HG02870 (cell line): ENCODE measurements around the gene PPP2R2D.

Experiments used
- ATAC-seq: cut with Tn5 transposase; IDR thresholded peaks from one replicate; pipeline ENCODE4 v1.9.1; 2021; ENCODE audit warnings: mild to moderate bottlenecking, moderate library complexity; ENCODE audit not compliant: unreplicated experiment

The PPP2R2D gene

DNA sequence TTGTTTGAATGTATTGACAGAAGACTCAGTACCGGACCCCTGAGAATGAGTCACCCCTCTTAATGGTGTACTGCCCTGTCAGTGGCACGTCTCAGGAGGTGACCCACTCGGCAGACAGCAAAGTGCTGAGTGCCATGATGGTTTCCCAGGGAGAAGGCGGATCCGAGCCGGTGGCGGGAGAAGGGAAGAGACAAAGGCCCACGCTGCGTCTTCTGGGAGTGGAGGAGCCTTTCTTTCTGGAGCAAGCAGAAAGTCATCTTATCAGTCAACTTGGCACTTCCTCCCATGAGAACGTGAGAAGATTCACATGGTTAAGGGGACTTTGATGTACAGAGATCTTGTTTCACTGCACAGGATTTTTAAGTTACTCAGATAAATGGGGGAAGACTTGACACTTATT is 14.6 kb upstream of the PPP2R2D start:
- no peak for ATAC-seq

- no peak for ATAC-seq
Measured at GRCh38 chr10:131888186-131888604, 12.6 kb upstream of the PPP2R2D start.

- no peak for ATAC-seq
Measured at GRCh38 chr10:131889755-131890154, 11.1 kb upstream of the PPP2R2D start.

DNA sequence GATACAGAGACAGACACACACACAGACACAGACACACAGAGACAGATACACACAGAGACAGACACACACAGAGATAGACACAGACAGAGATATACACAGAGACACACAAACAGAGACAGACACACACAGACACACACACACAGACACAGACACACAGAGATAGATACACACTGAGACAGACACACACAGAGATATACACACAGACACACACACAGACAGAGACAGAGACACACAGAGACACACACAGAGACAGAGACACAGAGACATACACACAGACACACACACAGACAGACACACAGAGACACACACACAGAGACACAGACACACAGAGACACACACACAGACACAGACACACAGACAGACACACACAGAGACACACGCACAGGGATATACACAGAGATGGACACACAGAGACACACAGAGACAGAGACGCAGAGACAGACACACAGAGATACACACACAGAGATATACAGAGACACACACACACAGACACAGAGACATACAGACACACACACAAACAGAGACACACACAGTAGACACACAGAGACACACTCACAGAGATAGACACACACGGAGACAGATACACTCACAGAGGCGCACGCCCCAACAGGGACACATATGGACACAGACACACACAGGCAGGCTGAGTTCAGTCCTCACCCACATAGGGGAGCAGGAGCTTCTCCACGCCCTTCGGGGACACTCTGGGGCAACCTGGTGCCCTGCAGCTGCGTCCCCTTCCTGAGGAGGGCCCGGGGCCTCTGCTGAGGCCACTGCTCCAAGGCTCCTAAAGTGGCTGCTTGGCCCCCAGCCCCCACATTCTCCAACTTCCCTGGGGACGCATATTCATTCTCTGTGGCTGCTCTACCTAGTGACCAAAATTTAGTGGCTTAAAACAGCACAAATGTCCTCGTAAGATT is 10.3 kb upstream of the PPP2R2D start:
- ATAC-seq, result no peak

DNA sequence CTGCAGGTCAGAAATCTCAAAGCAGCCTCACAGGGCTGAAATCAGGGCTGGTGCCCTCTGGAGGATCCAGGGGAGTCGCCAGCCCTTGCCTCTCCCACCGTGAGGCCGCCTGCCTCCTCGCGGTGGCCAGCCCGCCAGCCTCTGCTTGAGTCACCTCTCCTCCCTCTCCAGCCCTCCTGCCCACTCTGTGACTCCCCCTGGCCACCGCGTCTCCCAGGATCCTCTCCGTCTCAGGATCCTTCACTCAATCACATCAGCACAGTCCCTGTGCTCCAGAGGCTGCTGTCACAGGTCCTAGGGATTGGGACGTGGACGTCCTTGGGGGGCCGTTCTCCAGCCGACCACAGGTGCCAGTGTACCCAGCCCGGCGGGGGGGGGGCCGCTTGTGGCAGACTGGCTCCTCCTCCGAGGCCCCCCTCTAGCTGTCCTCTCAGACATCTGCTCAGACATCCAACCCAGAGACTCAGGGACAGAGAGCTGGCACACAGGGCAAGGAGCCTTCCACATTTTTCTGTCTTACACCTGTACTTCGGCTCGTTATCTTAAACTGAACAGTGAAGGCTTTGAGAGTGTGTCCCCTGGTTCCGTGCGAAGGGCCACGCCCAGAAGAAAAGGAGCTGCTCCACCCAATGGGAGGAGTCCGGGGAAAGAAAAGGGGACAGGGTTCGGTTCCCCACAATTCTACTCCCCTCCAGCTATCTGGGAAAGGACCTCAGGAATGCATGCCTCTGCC is 9.4 kb upstream of the PPP2R2D start:
- no peak for ATAC-seq

DNA sequence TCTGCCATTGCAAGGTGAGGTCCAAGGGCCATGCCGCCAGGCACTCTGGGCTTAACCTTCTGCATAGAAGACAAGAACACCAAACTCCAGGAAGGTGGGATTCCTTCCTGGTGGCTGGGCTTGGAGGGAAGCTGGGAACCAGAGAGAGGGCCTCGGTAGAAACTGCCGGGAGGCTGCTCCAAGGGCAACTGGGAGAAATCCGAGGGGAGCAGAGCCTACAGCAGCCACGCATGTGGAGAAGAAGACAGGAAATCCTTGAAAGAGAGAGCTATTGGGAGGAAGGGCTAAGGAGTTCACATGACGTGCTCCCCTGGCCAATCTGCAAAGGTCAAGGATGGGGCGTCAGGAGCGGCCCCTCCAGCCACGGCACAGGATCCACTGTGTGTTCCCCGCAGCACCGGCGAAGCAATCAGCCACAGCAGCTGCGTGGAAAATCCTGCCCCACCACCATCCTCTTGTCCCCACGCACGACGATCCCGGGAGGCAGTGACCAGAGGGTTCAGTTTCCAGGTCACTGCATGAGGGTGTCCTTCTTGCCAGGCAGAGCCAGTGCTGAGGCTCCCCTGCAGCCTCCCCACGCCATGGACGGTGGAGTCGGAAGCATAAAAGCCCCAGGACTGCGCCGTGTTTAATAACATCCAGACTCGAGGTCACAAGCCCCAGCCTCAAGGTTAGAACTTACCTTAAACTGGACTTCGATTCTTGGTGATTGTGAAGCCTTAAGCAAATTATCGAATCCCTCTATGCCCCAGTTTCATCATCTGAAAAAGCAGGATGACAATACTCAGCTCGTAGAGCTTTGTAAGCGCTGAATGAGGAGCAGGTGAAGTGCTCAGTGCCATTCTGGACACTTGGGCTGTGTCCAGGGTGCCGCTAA is 8.6 kb upstream of the PPP2R2D start:
- no peak for ATAC-seq

DNA sequence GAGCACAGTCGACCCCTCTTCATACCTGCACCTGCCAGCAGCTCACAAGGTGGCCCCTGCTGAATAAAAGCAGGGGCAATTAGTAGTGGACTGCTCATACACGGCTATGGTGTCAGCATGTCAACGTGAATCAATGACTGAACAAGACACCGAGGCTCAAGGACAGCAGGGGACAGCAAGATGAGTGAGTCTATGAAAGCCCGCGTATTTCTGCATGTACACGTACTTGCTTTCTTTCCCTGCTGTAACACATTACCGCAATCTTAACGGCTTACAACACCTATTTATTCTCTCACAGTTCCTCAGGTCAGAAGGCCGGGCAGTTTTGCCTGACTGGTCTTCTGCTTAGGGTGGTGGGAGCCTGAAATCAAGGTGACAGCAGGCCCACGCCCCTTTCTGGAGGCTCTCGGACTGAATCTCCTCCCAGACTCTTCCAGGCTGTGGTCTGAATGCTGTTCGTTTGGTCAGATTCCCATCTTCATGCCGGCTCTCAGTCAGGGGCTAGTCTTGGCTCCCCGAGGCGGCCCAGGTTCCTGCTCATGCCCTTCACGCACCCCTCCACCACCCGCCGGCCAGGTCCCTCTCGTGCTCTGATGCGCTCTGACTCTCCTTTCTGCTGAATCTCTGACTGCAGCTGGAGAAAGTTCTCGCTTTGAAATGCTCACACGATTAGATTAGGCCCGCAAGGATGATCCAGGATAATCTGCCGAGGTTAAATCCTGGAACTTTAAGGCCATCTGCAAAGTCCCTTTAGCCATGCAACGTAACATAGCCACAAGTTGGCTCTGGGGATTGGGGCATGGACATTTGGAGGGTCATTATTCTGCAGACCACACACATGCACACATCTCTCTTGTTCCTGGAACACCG is 7.8 kb upstream of the PPP2R2D start:
- no peak for ATAC-seq

- no peak for ATAC-seq
Measured at GRCh38 chr10:131895116-131895515, 5.7 kb upstream of the PPP2R2D start.

DNA sequence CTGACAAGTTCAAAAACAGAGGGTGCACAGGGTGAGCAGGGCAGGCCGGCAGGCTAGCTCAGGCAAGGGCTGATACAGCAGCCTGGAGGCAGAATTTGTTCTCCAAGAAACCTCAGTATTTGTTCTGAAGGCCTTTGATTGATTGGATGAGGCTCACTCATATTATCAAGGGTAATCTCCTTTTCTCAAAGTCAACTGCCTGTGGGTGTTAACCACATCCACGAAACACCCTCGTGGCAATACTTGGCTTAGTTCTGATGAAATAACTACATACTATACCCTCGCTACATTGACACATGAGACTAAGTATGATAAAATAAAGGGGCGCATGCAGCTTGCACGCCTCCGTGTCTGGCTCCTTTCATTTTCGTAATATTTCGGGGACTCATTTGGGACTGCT is 4.4 kb upstream of the PPP2R2D start:
- no peak for ATAC-seq

DNA sequence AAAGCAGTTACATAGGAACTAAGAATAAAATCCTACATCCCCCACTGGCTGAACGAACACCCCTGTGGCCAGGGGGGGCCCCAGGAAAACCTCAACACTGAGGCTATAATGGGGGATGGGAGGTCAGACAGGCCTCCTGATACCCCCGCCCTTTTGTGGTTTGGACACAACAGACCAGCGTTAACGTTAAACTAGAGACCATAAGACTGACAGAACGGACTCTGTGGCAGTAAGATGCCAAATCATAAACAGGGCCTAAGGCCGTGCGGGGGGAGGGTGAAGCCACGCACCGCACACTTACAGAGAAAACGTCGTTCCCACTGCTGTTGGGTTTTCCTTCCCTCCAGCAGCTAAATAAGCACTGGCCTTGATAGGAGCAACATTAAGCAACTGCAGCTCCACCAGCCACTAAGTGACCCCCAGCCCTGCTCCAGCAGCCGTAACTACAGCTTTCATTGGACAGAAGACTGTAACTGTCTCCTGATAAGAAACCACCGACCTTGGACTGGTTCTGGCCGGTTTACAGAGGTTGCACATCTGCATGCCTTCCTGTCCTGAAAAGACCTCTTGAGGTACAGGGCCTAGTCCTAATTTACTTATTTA is 3.4 kb upstream of the PPP2R2D start:
- no peak for ATAC-seq

- ATAC-seq, result no peak
Measured at GRCh38 chr10:131898061-131898460, 2.7 kb upstream of the PPP2R2D start.

DNA sequence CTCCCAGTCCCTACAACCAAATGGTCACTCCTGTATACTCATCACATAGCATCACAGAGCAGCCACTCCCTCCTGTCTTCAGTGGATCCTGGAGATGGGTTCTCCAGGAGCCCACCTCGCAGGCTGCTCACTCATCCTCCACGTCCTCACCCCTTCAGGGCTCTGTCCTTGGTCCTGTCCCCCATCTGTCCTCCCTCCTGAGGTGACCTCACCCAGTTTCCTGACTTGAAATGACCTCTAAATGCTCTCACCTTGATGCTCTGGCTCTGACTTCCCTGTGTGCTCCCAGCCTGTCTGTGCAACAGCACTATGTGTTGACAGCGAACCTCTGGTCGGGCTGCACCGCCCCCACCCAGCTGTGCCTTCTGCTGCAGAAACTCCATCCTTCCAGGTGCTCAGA is 2.1 kb upstream of the PPP2R2D start:
- no peak for ATAC-seq

- ATAC-seq, result no peak
Measured at GRCh38 chr10:131899116-131899690, 1.6 kb upstream of the PPP2R2D start.

DNA sequence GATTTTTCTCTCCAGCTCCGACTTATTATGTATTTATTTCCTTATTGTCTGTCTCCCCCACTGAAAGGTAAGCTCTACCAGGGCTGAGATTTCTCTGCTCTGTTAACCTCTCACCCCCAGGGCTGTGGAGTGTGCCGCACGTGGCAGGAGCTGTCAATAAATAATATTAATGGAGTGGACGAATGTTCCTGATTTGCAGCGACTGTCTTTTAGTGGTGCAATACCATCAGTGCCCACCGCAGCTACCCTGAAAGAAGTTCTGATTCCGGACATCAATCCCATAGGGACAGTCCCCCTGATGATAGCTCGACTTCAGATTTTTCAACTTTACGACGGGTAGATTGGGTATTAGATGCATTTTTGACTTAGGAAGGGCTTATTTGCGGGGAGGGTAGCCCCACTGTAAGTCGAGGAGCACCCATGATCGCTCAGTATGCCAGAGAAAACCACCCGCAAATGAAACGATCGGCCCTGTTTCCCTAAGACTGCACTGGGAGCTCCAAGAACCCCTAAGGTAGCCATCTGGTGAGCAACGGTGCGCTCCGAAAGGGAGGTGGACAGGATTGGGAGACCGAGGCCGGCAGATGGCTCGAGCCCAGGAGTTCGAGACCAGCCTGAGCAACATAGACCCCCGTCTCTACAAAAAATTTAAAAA is 986 bp upstream of the PPP2R2D start:
- no peak for ATAC-seq

DNA sequence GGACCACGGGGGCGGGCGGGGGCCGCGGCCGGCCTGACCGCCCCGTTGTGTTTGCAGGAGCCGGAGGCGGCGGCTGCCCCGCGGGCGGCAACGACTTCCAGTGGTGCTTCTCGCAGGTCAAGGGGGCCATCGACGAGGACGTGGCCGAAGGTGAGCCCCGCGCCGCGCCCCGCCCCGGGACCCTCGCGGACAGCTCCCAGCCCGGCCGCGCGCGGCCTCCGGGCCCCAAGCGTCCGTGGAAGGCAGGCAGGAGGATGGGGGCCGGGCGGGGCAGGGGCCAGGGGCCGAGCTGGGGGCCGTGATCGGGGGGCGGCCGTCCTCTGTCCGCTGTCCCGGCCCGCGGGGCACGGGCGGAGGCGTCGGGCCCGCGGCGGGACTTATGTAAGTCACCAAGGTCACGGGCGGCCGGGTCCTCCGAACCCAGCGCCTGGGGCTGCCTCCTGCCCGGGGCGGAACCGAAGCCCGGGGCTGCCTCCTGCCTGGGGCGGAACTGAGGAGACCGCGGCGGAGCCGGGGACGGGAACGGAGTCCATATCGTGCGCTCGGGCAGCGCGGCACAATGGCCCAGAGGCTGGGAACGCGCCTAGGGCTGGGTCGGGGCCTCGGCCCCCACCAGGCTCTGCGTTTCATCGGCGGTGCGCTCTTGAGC is 497 bp downstream of the PPP2R2D start:
- ATAC-seq, result peak; percentile 19

- ATAC-seq, result no peak
Measured at GRCh38 chr10:131902211-131902610, 1.4 kb downstream of the PPP2R2D start.

GRCh38 chr10:131902691-131903090 is 1.9 kb downstream of the PPP2R2D start:
- ATAC-seq, result no peak

- ATAC-seq, result no peak
Measured at GRCh38 chr10:131905267-131905571, 4.4 kb downstream of the PPP2R2D start.
